Loucy (cell line): ENCODE data around the gene SFPQ.
"Not testable (repeated sequence)": the region's sequence is repeated elsewhere in the genome, so short reads cannot be mapped to it uniquely, and the experiment has no call there.

Experiments used
- H2AFZ ChIP-seq: fragments of 200-600 bp; sonication (generic); 2 replicates; pipeline ENCODE4 v1.6.0; 2016; ENCODE audit warnings: antibody characterized with exemption, mild to moderate bottlenecking, low read length, moderate library complexity
- H3F3A ChIP-seq: fragments of 200-600 bp; 2 replicates; pipeline ENCODE4 v1.6.0; 2016; ENCODE audit warnings: antibody characterized with exemption, low read depth, mild to moderate bottlenecking
- H3K27me3 ChIP-seq: fragments of 200-600 bp; sonication (generic); 2 replicates; pipeline ENCODE4 v1.6.1; 2014; ENCODE audit warnings: low read length, mild to moderate bottlenecking; ENCODE audit not compliant: insufficient read depth, poor library complexity, severe bottlenecking
- H3K36me3 ChIP-seq: fragments of 200-600 bp; sonication (generic); 2 replicates; pipeline ENCODE4 v1.6.1; 2016; ENCODE audit warnings: low read length; ENCODE audit not compliant: insufficient read depth
- H3K4me1 ChIP-seq: fragments of 200-600 bp; sonication (generic); 2 replicates; pipeline ENCODE4 v1.5.1; 2014; ENCODE audit warnings: low read length, mild to moderate bottlenecking; ENCODE audit not compliant: insufficient read depth, poor library complexity, severe bottlenecking
- H3K4me2 ChIP-seq: fragments of 200-600 bp; sonication (generic); 2 replicates; pipeline ENCODE4 v1.6.0; 2014; ENCODE audit warnings: antibody characterized with exemption, low read length, low read depth, mild to moderate bottlenecking; ENCODE audit not compliant: poor library complexity, severe bottlenecking
- H3K4me3 ChIP-seq: fragments of 200-600 bp; sonication (generic); 2 replicates; pipeline ENCODE4 v1.5.1; 2014; ENCODE audit warnings: low read length, mild to moderate bottlenecking, mixed read lengths; ENCODE audit not compliant: poor library complexity, severe bottlenecking
- H3K79me2 ChIP-seq: fragments of 200-600 bp; sonication (generic); 2 replicates; pipeline ENCODE4 v1.6.1; 2014; ENCODE audit warnings: low read length; ENCODE audit not compliant: insufficient read depth
- H3K9ac ChIP-seq: fragments of 200-600 bp; sonication (generic); 2 replicates; pipeline ENCODE4 v1.6.0; 2014; ENCODE audit warnings: mild to moderate bottlenecking, low read depth, low read length, moderate library complexity; ENCODE audit not compliant: poor library complexity, severe bottlenecking
- H3K9me2 ChIP-seq: fragments of 200-600 bp; sonication (generic); replicated peaks from 2 replicates; pipeline ENCODE4 v1.6.1; 2016; ENCODE audit warnings: low read depth, low read length, mixed read lengths
- H3K9me3 ChIP-seq: fragments of 200-600 bp; sonication (generic); 2 replicates; pipeline ENCODE4 v1.6.1; 2014; ENCODE audit warnings: mild to moderate bottlenecking, antibody characterized with exemption, low read length, low read depth; ENCODE audit not compliant: insufficient read depth
- H4K20me1 ChIP-seq: fragments of 200-600 bp; sonication (generic); 2 replicates; pipeline ENCODE4 v1.6.0; 2014; ENCODE audit warnings: antibody characterized with exemption, low read length, mild to moderate bottlenecking; ENCODE audit not compliant: insufficient read depth, poor library complexity, severe bottlenecking
- CTCF ChIP-seq: fragments of 200-600 bp; sonication (generic); conservative IDR thresholded peaks from 2 replicates; pipeline ENCODE4 v1.5.1; 2014; ENCODE audit warnings: mild to moderate bottlenecking, antibody characterized with exemption, low read length
- EZH2phosphoT487 ChIP-seq: fragments of 200-600 bp; IDR thresholded peaks from 2 replicates; pipeline ENCODE4 v1.6.1; 2018; ENCODE audit warnings: antibody characterized with exemption, mild to moderate bottlenecking, moderate library complexity, borderline replicate concordance

SFPQ gene

GRCh38 chr1:35192853-35193664 is at the start of gene SFPQ:
Gene SFPQ, minus strand, starts transcription at chr1:35193145. Its CDS starts 96 bp downstream, at chr1:35193049.
- H2AFZ ChIP-seq, result peak within 1 kb of the TSS; percentile 75
- peaks cover 37% of the 10 kb centered on the region for H3K36me3 ChIP-seq
- H4K20me1 ChIP-seq, result peaks cover 41% of the 10 kb centered on the region
- H3K4me1 ChIP-seq, result peaks cover 10% of the 10 kb centered on the region
- H3K79me2 ChIP-seq, result peaks cover 55% of the 10 kb centered on the region
- H3K4me2 ChIP-seq, result peak within 1 kb of the TSS; percentile 90
- H3K4me3 ChIP-seq, result peak within 1 kb of the TSS; percentile 98
- peaks cover 20% of the 10 kb centered on the region for H3K27me3 ChIP-seq
- no peaks in the 10 kb centered on the region for H3K9me2 ChIP-seq
- no peak for TF ChIP-seq EZH2phosphoT487
- TF ChIP-seq CTCF, result no peak
- H3K9me3 ChIP-seq, result no peaks in the 10 kb centered on the region
- peak within 1 kb of the TSS; percentile 100 for H3K9ac ChIP-seq
- H3F3A ChIP-seq, result no peaks in the 10 kb centered on the region

- H3K9ac ChIP-seq, H3K4me2 ChIP-seq, H3K9me2 ChIP-seq: not testable (repeated sequence)
These were observed 43.8 kb upstream of the SFPQ start for GRCh38 chr1:35236772-35237171.

GRCh38 chr1:35231287-35231686 is 38.3 kb upstream of the SFPQ start:
- TF ChIP-seq CTCF, result no peak
- no peak for TF ChIP-seq EZH2phosphoT487
- no peaks in the 10 kb centered on the region for H3K9me3 ChIP-seq

More at GRCh38 chr1:35236772-35237171, 43.8 kb upstream of the SFPQ start:
- H3K4me1 ChIP-seq, H3F3A ChIP-seq, H3K9me3 ChIP-seq, H2AFZ ChIP-seq, H3K36me3 ChIP-seq, H4K20me1 ChIP-seq, H3K4me3 ChIP-seq, H3K79me2 ChIP-seq, H3K27me3 ChIP-seq: not testable (repeated sequence)

More at GRCh38 chr1:35231287-35231686, 38.3 kb upstream of the SFPQ start:
- Histone ChIP-seq H3K36me3 (no peaks in the 10 kb centered on the region), H3K79me2 (no peaks in the 10 kb centered on the region), H3K4me1 (no peaks in the 10 kb centered on the region), H3K27me3 (no peaks in the 10 kb centered on the region), H3F3A (no peaks in the 10 kb centered on the region), H4K20me1 (no peaks in the 10 kb centered on the region), H3K4me2 (no peak overlapping the region), H3K9ac (no peak overlapping the region), H3K9me2 (no peaks in the 10 kb centered on the region), H2AFZ (0 out of 2 replicates have a peak overlapping the region, but pooled peaks have one; percentile 39), H3K4me3 (no peak overlapping the region)
